OCI-LY7 (cell line): ENCODE measurements around the gene SH3RF3.

Experiments used
- EZH2phosphoT487 ChIP-seq: fragments of 200-600 bp; sonication (generic); IDR thresholded peaks from 2 replicates; pipeline ENCODE4 v1.6.1; 2018; ENCODE audit warnings: low read depth, borderline replicate concordance, mild to moderate bottlenecking, mixed run types, antibody characterized with exemption, low read length, moderate library complexity, mixed read lengths
- TF ChIP-seq, protein P1 (sequence below): fragments of 200-600 bp; sonication (generic); conservative IDR thresholded peaks from 2 replicates; pipeline ENCODE4 v1.5.1; 2014; ENCODE audit warnings: mild to moderate bottlenecking, antibody characterized with exemption, low read length, moderate library complexity, mixed read lengths

DNA sequence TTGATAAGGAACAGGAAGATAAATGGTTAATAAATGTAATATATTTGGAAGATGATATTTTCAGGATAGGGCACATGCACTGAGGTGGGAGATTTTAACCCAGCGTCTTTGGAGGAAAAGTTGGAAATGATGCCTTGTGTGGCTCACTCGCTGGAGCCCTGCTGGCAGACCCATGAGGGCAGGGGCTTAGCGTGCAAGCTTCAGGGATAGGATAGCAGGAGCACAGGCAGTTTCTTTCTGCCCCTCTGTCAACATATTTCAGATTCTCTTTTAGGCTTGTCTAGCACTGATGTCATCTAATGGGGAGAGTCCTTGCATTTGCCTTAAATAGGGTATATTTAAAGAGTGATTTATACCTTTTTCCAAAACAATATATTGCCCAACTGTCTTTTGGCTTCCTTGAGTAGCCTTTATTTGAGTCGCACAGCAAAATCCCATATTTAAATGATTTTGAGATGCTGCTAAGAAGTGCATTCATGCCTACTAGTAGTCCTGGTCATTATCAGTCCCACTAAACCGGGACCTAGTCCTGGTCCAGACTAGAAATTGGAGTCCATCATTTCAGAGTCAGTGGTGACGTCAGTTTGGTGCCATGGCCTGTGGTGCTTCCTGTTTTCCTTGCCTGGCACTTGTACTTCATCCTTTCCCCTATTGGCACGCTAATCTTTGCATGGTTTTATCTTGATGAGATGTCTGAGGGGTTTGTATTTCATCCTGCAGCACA, 45.8 kb downstream of the SH3RF3 start:
- TF ChIP-seq, protein P1, sequence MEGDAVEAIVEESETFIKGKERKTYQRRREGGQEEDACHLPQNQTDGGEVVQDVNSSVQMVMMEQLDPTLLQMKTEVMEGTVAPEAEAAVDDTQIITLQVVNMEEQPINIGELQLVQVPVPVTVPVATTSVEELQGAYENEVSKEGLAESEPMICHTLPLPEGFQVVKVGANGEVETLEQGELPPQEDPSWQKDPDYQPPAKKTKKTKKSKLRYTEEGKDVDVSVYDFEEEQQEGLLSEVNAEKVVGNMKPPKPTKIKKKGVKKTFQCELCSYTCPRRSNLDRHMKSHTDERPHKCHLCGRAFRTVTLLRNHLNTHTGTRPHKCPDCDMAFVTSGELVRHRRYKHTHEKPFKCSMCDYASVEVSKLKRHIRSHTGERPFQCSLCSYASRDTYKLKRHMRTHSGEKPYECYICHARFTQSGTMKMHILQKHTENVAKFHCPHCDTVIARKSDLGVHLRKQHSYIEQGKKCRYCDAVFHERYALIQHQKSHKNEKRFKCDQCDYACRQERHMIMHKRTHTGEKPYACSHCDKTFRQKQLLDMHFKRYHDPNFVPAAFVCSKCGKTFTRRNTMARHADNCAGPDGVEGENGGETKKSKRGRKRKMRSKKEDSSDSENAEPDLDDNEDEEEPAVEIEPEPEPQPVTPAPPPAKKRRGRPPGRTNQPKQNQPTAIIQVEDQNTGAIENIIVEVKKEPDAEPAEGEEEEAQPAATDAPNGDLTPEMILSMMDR = no peak
- TF ChIP-seq EZH2phosphoT487 = no peak
